ENCODE measurements around the gene MITF.

DNA sequence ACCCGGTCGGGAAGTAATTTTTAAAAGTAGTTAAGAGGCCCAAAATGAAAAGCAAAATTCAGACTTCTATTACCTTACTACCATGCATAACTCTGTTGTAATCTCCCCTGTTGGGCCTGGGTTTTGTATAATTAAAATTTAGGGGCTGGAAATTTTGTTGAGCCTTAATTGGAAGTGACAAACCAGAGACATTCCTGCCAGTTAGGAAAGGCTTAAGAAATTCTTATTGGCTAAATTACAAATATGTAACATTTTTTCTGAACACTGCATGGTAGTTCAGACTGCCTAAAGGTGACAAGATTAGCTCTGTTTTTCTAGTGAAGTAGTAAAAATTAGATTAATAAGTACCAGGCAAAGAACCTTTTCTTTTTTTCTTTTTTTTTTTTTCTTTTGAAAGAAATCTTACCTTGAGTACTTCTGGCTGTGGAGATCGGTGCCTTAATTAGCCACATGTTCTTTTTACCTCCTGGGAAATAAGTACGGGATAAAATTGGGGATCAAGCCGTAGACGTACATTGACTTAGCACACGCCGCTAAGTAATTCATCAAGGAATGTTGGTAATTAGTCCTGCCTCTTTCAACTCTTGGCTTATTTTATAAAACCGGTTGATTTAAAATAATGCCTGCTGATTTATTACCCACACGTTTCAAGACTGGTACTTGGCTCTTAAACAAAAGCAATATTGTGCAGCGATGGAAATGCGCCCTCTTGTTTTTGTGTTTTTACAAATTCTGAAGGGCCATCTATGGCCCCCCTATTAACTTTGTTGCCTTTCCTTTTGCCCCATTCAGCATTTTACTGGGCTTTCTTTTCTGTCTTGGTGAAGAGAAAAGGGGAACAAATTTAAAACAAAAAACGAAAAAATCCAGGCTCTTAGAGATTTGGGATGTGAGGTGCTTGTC lies 149.0 kb downstream of the MITF start:
- TF ChIP-seq SP1 (IDR thresholded peaks at IDR 0.05): no peak
- no peak for TF ChIP-seq ZBTB33 (IDR thresholded peaks at IDR 0.05)
- TF ChIP-seq, protein P1, sequence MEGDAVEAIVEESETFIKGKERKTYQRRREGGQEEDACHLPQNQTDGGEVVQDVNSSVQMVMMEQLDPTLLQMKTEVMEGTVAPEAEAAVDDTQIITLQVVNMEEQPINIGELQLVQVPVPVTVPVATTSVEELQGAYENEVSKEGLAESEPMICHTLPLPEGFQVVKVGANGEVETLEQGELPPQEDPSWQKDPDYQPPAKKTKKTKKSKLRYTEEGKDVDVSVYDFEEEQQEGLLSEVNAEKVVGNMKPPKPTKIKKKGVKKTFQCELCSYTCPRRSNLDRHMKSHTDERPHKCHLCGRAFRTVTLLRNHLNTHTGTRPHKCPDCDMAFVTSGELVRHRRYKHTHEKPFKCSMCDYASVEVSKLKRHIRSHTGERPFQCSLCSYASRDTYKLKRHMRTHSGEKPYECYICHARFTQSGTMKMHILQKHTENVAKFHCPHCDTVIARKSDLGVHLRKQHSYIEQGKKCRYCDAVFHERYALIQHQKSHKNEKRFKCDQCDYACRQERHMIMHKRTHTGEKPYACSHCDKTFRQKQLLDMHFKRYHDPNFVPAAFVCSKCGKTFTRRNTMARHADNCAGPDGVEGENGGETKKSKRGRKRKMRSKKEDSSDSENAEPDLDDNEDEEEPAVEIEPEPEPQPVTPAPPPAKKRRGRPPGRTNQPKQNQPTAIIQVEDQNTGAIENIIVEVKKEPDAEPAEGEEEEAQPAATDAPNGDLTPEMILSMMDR (IDR thresholded peaks at IDR 0.05; ENCODE audit: low read depth, low read length, missing input control): no peak
- TF ChIP-seq YY1 (IDR thresholded peaks at IDR 0.05): no peak
- no peak for TF ChIP-seq JUND (IDR thresholded peaks at IDR 0.05)
- TF ChIP-seq, protein P2, sequence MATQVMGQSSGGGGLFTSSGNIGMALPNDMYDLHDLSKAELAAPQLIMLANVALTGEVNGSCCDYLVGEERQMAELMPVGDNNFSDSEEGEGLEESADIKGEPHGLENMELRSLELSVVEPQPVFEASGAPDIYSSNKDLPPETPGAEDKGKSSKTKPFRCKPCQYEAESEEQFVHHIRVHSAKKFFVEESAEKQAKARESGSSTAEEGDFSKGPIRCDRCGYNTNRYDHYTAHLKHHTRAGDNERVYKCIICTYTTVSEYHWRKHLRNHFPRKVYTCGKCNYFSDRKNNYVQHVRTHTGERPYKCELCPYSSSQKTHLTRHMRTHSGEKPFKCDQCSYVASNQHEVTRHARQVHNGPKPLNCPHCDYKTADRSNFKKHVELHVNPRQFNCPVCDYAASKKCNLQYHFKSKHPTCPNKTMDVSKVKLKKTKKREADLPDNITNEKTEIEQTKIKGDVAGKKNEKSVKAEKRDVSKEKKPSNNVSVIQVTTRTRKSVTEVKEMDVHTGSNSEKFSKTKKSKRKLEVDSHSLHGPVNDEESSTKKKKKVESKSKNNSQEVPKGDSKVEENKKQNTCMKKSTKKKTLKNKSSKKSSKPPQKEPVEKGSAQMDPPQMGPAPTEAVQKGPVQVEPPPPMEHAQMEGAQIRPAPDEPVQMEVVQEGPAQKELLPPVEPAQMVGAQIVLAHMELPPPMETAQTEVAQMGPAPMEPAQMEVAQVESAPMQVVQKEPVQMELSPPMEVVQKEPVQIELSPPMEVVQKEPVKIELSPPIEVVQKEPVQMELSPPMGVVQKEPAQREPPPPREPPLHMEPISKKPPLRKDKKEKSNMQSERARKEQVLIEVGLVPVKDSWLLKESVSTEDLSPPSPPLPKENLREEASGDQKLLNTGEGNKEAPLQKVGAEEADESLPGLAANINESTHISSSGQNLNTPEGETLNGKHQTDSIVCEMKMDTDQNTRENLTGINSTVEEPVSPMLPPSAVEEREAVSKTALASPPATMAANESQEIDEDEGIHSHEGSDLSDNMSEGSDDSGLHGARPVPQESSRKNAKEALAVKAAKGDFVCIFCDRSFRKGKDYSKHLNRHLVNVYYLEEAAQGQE (IDR thresholded peaks at IDR 0.05): no peak
- TF ChIP-seq EGR1 (IDR thresholded peaks at IDR 0.05; ENCODE audit: low read depth in 2 of 2): no peak
- TF ChIP-seq, protein P3, sequence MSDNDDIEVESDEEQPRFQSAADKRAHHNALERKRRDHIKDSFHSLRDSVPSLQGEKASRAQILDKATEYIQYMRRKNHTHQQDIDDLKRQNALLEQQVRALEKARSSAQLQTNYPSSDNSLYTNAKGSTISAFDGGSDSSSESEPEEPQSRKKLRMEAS (IDR thresholded peaks at IDR 0.05): no peak
- no peak for TF ChIP-seq HNF4G (IDR thresholded peaks at IDR 0.05)
